ENCODE results near the gene NXPE2.

Gene NXPE2

GRCh38 chr11:114746013-114746412 lies 67.7 kb downstream of the NXPE2 start:
- no peak for DNase-seq
